ENCODE measurements around the gene PCDHGB3. TPM values are rescaled to one million over a fixed set of nuclear protein-coding genes. Genes with fewer than 3 reads are reported as not detected.

The PCDHGB3 gene
- total and polyA plus RNA-seq, 9 of the 15 experiments (the other 6 are each of a cell fraction or from before 2014, with no cell fraction given): 0.05 to 0.19 (median 0.11) TPM; not detected in 2

DNA sequence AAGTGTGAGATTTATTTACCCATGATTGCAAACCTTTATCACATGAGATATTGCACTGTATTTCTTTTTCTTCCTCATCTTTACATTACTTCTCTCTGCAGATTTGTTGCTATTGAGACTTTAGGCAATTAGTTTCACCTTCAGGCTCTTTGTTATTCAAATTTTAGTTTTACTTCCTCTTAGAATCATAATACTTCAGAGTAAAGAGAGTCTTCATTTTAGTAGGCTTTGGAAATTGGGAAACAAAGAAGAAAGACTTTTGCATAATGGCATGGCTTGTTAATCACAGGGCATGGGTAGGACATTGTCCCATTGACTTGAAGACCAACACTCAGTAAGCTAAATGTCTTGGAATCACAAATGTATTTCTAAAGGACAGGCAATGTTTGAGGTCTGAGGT, 7.3 kb upstream of the PCDHGB3 start:
- DNase-seq (ENCODE audit: extremely low read depth in 1 of 4, low spot score in 3 of 4): no peak
- in situ Hi-C loops (cut with MboI) (no loop called here), intact Hi-C loops (cut with micrococcal nuclease) (no loop called here)
- Histone ChIP-seq H3K4me2 (ENCODE audit: insufficient read depth, low read length) (no peak overlapping the region), H3K79me2 (ENCODE audit: control insufficient read depth, insufficient read depth, low read length) (no peaks in the 10 kb centered on the region), H3K4me3 (no peak overlapping the region), H3K4me1 (replicated peaks in 1 of 2; ENCODE audit: control insufficient read depth in 2 of 2, insufficient read depth in 2 of 2, low read length in 2 of 2) (peaks cover 0 to 12% of the 10 kb centered on the region in 2 experiments; a peak in 2 of 5 replicates), H3K27ac (ENCODE audit: extremely low read depth, low read depth, low read length) (no peak overlapping the region), H3K36me3 (ENCODE audit: control insufficient read depth, insufficient read depth, low read length) (no peaks in the 10 kb centered on the region), H2AFZ (ENCODE audit: low read depth, low read length) (no peak overlapping the region), H3K9ac (ENCODE audit: insufficient read depth in 1 of 2, low read depth in 2 of 2, low read length in 2 of 2) (no peak overlapping the region), H3K9me3 (replicated peaks; ENCODE audit: control insufficient read depth, insufficient read depth, low read depth, low read length) (no peaks in the 10 kb centered on the region; the same call in 1 of the 2 replicates), H3K9me1 (ENCODE audit: control insufficient read depth, insufficient read depth, low read length) (no peaks in the 10 kb centered on the region), H3K27me3 (ENCODE audit: control insufficient read depth in 2 of 2, insufficient read depth in 2 of 2, low read length in 2 of 2) (peaks cover 13 to 36% of the 10 kb centered on the region in 2 experiments; a peak in 4 of 5 replicates), H4K20me1 (replicated peaks; ENCODE audit: control insufficient read depth, insufficient read depth, low read length) (no peaks in the 10 kb centered on the region)
- BruUV-seq (replicated peaks): no TSS peak
- no peak for FAIRE-seq
- ChIA-PET CTCF (ENCODE audit: low intra/inter-chr PET ratio) (no interaction called here), POLR2A (no interaction called here)
- TF ChIP-seq ZNF551 (CRISPR knock-in tag; IDR thresholded peaks at IDR 0.05) (no peak), ZNF239 (CRISPR knock-in tag; IDR thresholded peaks at IDR 0.05) (no peak), SMARCB1 (IDR thresholded peaks at IDR 0.05; ENCODE audit: insufficient read length, low read depth) (no peak), CBX3 (IDR thresholded peaks at IDR 0.05; ENCODE audit: borderline replicate concordance in 1 of 2, low read length in 2 of 2) (no peak), NFYB (IDR thresholded peaks at IDR 0.05; ENCODE audit: extremely low read depth, insufficient read length) (no peak), MAFG (tag; conservative IDR thresholded peaks at IDR 0.05) (no peak), HDAC2 (IDR thresholded peaks at IDR 0.05) (no peak), ZC3H11A (IDR thresholded peaks at IDR 0.05; ENCODE audit: low read depth, low read length) (no peak), MTA3 (IDR thresholded peaks at IDR 0.05; ENCODE audit: borderline replicate concordance) (no peak)
- TF ChIP-seq, protein P1, sequence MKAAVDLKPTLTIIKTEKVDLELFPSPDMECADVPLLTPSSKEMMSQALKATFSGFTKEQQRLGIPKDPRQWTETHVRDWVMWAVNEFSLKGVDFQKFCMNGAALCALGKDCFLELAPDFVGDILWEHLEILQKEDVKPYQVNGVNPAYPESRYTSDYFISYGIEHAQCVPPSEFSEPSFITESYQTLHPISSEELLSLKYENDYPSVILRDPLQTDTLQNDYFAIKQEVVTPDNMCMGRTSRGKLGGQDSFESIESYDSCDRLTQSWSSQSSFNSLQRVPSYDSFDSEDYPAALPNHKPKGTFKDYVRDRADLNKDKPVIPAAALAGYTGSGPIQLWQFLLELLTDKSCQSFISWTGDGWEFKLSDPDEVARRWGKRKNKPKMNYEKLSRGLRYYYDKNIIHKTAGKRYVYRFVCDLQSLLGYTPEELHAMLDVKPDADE (conservative IDR thresholded peaks at IDR 0.05; ENCODE audit: control insufficient read depth, low read depth, low read length): no peak
- ATAC-seq: no peak

All from K562 (cell line).